ENCODE data around the gene MAP3K4. TPM values are rescaled to one million over a fixed set of nuclear protein-coding genes. Genes with fewer than 3 reads are reported as not detected.

MAP3K4 gene
- total RNA-seq, 1 experiment from 2014 or later, result 54.3 TPM

DNA sequence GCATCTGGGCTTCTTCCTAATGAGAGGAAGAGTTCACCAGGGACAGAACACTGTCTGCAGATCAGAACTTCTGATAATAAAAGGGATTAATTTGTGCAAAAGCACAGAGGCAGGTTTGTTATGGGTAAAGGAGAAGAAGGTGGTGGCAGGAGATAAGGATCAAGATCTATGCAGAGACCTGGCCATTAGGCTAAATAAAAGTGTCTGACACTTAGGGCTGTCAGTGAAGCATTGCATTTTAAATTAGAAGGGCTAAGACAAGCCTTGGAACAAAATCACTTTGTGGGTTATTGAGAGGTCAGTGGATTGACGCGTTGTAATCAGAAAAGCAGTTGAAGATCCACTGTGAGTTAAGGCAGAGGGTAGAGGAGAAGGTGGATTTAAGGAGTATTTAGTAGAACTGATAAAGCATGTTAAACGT is 76.8 kb downstream of the MAP3K4 start:
- no peak overlapping the region for H2AFZ ChIP-seq (ENCODE audit: low read length)
- no peak overlapping the region for H3K56ac ChIP-seq (ENCODE audit: insufficient read length, low read depth, low read length)
- H2BK15ac ChIP-seq (ENCODE audit: low read depth, low read length), result no peak overlapping the region
- no peak overlapping the region for H2BK120ac ChIP-seq (ENCODE audit: low read depth, low read length, poor library complexity, severe bottlenecking)
- no peak overlapping the region for H3T11ph ChIP-seq (ENCODE audit: low read length)
- no peaks in the 10 kb centered on the region for H4K20me1 ChIP-seq (ENCODE audit: control insufficient read depth, insufficient read depth, insufficient read length)
- no peaks in the 10 kb centered on the region for H3K27me3 Mint-ChIP-seq (ENCODE audit: low read depth)
- H3K4ac ChIP-seq (ENCODE audit: low read depth, low read length), result no peak overlapping the region
- H3K4me1 ChIP-seq (ENCODE audit: insufficient read depth, low read length), result no peaks in the 10 kb centered on the region
- DNase-seq, result no peak
- H3K36me3 Mint-ChIP-seq (ENCODE audit: insufficient read depth in 1 of 3, low read depth in 3 of 3), result peaks cover 8 to 21% (median 9%) of the 10 kb centered on the region in 3 experiments; a peak in 6 of 7 replicates
- TF ChIP-seq, protein P1, sequence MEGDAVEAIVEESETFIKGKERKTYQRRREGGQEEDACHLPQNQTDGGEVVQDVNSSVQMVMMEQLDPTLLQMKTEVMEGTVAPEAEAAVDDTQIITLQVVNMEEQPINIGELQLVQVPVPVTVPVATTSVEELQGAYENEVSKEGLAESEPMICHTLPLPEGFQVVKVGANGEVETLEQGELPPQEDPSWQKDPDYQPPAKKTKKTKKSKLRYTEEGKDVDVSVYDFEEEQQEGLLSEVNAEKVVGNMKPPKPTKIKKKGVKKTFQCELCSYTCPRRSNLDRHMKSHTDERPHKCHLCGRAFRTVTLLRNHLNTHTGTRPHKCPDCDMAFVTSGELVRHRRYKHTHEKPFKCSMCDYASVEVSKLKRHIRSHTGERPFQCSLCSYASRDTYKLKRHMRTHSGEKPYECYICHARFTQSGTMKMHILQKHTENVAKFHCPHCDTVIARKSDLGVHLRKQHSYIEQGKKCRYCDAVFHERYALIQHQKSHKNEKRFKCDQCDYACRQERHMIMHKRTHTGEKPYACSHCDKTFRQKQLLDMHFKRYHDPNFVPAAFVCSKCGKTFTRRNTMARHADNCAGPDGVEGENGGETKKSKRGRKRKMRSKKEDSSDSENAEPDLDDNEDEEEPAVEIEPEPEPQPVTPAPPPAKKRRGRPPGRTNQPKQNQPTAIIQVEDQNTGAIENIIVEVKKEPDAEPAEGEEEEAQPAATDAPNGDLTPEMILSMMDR (conservative IDR thresholded peaks at IDR 0.05), result no peak
- H4K91ac ChIP-seq (ENCODE audit: insufficient read length, low read depth, low read length), result no peak overlapping the region
- H3K4me1 Mint-ChIP-seq, result peaks cover 2 to 11% of the 10 kb centered on the region in 2 experiments; a peak in 3 of 4 replicates
- H4K5ac ChIP-seq (ENCODE audit: insufficient read length, low read depth, low read length), result no peak overlapping the region
- no peak overlapping the region for H2AK5ac ChIP-seq (ENCODE audit: insufficient read length, low read length)
- H4K8ac ChIP-seq (replicated peaks; ENCODE audit: insufficient read length, low read depth, low read length), result no peak overlapping the region
- no CpG with 5 or more reads among the region's 3 CpGs for WGBS (ENCODE audit: extremely low coverage, insufficient read length, low lambda C conversion rate)
- no peaks in the 10 kb centered on the region for H3K9me3 ChIP-seq (ENCODE audit: control insufficient read depth, low read depth, low read length)
- H2BK12ac ChIP-seq (ENCODE audit: insufficient read length, low read depth, low read length), result no peak overlapping the region
- no peak overlapping the region for H3K14ac ChIP-seq (ENCODE audit: insufficient read depth, low read length)
- H3K23me2 ChIP-seq (ENCODE audit: insufficient read length, low read depth, low read length, poor library complexity, severe bottlenecking), result no peaks in the 10 kb centered on the region
- no peak overlapping the region for H3K18ac ChIP-seq (ENCODE audit: insufficient read length, low read depth, low read length)
- no peak overlapping the region for H3K27ac ChIP-seq (ENCODE audit: insufficient read length, low read depth, low read length)
- no peaks in the 10 kb centered on the region for H3K79me1 ChIP-seq (ENCODE audit: insufficient read depth, low read depth, low read length, poor library complexity, severe bottlenecking)
- H2BK5ac ChIP-seq (ENCODE audit: insufficient read length, low read length), result no peak overlapping the region
- peaks cover 2% of the 10 kb centered on the region in 2 experiments; a peak in 3 of 5 replicates for H3K9me3 Mint-ChIP-seq
- H3K27me3 ChIP-seq (ENCODE audit: insufficient read depth, low read length), result no peaks in the 10 kb centered on the region
- H3K23ac ChIP-seq (ENCODE audit: insufficient read length, low read depth, low read length), result no peak overlapping the region
- no peak overlapping the region for H3K27ac Mint-ChIP-seq
- H3K79me2 ChIP-seq (ENCODE audit: insufficient read depth, low read length), result peaks cover 4% of the 10 kb centered on the region; the same call in 1 of the 2 replicates
- H3K9ac ChIP-seq (ENCODE audit: extremely low read depth, insufficient read length, low read length), result no peak overlapping the region
- H2BK20ac ChIP-seq (ENCODE audit: low read depth, low read length, poor library complexity, severe bottlenecking), result no peak overlapping the region
- no peak overlapping the region for H3K4me3 Mint-ChIP-seq
- no peak overlapping the region for H3K4me2 ChIP-seq (ENCODE audit: insufficient read depth, insufficient read length, low read length)
